Stimulated activated CD8-positive, alpha-beta memory T cell treated with anti-CD3 and anti-CD28 coated beads, Interleukin-2, amount 100 ng/mL, for 1 hour (primary cell): ENCODE data around the gene GLIS1.

ENCODE experiments used
- DNase-seq, 2 donors: peaks; one replicate each; pipeline ENCODE4 v3.0.0-alpha.2; 2020; ENCODE audit warnings: low read depth in 2 of 2

The GLIS1 gene

DNA sequence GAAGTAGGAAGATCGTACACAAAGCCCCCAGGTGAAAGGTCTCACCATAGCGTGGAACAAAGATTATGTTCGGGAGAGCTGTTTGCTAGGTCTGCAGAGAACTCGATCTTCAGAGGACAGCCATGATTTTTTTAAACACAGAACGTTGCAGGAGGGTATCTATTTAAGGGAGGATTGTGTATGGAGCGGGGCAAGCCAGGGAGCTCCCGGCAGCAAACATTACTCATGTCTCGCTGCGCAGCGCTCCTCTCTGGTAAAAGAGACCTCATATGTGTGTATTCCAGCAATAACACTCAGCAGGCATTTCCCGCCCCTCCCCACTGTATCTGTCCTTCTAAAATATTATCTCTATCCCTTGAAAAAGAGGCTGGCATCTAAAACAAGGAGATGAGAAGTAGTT lies 2.7 kb downstream of the GLIS1 start:
- DNase-seq: no peak

DNA sequence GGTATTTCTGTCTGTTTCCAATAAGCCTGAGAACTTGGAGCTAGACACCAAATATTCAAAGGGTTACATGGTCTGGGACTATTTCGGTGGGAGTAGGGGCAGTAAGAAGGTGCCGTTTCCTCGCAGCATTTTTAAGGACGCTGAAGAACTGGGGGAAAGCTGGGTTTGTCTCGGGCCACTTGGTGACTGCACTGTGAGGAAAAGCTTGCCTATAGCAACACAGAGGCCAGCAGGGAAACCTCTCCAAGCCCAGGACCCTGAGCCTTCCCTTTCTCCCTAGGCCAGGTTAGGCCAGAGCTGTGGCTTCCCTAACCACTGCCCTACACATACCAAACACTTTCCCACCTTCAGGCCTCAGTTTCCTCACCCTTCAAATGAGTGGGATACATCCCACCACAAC lies 3.3 kb downstream of the GLIS1 start:
- no peak for DNase-seq

DNA sequence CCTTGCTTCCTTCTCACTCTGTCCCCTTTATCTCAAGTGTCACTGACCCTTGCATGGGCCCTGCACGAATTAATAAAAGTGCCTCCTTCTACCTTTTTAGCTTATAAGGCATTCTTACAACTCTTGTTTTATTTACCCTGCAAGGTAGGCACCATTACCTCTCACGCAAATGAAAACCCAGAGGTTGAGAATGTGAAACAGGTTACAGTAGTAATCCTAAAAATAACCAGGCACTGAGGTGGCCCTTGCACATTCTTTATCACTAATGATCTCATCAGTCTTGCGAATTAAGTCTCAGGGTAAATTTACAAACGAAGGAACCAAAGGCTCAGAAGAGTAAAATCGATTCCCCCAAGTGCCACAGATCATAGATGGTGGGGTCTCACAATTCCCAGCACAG lies 3.7 kb downstream of the GLIS1 start:
- no peak for DNase-seq

DNA sequence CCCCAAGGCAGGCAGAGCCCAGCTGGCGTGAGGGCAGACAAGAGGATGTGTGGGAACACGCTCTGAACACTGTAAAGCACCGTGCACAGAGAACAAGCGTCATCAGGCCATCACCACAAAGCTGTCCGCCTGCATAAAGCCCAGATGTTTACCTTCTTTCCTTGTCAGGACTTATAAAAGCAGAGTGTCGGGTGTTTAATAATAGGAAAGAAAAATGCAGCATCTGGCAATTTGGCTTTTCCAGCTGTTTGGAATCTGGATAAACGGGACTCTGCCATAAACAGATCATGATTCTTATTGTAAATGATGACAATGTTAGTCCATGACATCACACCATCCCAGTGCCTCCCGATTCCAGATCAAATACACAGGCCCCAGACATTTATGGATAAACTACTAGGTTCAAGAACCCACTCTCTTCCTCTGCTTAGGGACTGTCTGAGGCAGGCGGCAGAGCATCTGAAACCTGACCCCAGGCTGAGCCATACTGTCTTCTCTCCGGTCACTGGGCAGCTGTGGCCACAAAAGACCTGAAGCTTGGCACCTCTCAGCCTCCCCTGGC lies 4.2 kb downstream of the GLIS1 start:
- no peak for DNase-seq

DNA sequence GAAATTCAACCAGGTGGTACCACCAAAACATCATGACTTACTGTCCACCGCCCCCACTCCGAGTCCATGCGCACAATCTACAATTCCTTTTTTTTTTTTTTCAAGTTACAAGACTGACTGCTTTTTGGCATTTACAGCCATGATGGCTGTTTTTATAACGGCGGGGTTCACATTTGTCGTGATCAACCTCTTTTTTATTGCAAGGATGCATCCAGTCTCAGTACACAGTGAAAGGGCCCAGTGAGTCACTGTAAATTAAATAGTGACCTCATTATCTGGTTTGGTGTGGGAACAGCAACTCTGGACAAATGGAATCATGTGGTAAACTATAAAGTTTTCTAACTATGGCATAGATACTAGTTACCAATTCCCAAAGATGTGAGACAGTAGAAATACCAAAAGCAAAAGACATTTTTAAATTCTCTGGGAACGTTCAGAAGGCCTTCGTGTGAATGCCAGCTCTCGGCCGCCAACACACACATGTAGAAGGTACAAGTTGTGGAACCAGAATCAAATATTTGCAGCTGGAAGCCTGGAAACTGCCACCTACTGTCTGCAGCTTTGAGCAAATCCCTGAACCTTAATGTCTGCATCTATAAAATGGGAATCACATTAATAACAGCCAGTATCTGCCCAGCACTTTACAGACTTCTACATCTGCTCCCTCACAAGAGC lies 4.9 kb downstream of the GLIS1 start:
- no peak for DNase-seq

DNA sequence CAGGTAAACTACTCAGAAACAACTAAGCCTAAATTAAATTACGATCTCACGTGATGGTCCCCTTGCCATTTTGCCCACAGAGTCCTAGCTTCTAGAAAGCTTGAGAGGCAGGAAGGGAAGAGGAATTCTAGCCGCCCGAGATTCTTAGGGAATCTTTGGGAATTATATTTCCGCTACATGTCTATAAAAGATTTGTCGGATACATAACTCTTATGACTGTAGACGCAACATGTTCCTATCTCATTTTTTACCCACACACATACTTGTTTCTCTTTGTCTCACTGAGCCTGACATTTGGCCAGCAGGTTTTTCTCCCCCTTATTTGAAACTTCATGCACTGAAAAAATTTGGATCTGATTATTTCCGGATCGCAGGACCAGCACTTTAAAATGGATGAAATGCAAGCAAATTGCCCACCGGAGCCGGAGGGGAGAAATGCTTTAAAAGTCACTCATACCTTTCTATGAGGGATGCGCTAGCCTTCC lies 5.5 kb downstream of the GLIS1 start:
- DNase-seq: no peak

DNA sequence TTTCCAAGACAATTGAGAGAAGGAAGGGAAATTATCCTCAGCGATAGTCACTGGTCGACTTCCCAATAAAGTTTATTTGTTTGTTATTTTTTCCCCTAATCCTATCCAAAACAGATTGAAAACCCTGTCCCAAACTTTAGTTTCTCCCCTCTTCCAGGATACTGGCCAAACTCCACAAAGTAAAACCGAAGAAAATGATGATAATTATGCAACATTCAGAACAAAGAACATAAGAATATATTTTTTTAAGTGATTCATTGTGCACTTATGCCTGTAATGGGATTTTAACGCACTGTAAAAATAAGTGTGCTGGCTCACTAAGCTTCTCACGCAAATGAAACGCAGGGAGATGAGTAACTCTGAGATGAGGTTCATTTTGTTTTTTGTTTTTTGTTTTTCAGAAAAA lies 6.0 kb downstream of the GLIS1 start:
- no peak for DNase-seq

DNA sequence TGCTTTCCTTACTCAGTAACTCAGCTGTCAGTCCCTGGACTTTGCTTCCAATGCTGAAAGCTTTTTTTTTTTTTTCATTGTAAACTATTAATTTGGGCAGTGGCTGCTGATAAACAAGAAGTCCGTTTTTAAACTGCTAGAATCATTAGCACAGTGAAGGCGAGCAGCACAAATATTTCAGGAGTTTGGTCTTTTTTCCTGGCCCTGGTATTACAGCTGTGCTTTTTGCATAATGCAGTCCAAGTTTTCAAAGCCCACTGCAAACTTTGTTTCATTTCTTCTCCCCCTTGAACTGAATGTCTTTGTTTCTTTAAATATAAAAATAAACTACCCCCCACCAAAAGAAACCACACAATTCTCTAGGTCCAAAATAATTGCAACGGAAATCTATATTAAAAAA lies 6.6 kb downstream of the GLIS1 start:
- no peak for DNase-seq

DNA sequence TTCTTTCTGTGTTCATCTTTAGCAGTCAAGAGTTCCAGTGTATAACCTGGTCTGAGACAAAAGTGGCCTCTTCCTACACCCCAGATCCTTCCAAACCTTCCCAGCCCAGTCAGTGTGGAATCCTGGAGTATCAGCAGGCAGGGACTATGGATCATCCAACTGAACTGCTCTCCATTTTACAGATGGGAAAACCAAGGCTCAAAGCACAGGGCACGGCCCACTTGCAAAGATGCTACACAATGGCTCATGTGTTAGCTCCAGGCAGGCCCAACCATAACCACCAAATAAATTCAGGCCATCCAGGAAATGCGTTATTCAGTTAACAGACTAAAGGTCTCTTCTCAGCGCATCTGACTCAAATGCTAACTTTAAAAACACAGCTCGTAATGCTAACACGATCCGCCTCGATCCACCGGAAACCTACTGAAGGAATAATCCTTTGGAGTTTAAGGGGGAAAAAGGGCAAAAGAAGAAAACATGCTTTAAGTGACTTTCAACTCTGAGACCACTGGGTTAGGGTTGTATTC lies 7.1 kb downstream of the GLIS1 start:
- DNase-seq: no peak

DNA sequence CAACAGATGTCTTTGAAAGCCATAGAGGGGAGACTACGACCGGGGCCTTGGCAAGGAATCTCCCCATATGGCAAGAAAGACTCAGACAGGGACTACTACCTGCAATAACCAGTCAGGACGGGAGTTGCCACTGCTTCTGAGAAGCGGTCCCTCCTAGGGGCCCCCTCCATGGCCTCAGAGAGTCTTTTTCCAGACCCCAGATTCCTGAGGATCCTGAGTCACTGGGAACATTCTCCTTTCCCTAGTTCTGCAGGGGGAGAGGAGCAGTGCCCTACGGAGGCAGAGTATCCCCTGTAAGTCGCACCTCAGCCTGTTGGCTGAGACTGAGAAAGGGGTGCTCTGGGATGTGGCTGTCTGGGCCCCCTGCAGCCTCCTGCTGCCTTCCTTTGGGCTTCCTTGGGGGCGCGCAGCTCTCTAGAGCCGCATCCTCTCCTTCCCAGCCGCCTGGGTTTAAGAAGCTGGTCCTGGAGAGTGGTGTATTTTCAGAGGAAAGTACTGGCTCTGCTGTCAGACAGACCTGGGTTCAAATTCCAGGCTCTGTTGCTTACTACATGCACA lies 7.8 kb downstream of the GLIS1 start:
- no peak for DNase-seq

GRCh38 chr1:53730224-53730865 lies 8.6 kb downstream of the GLIS1 start:
- no peak for DNase-seq

- no peak for DNase-seq
Measured at GRCh38 chr1:53729456-53730223, 9.3 kb downstream of the GLIS1 start.

GRCh38 chr1:53728702-53729455 lies 10.1 kb downstream of the GLIS1 start:
- DNase-seq: no peak

- DNase-seq: no peak
Measured at GRCh38 chr1:53728196-53728595, 10.8 kb downstream of the GLIS1 start.

GRCh38 chr1:53727461-53728092 lies 11.4 kb downstream of the GLIS1 start:
- DNase-seq: no peak

- DNase-seq: no peak
Measured at GRCh38 chr1:53726009-53726600, 12.9 kb downstream of the GLIS1 start.

DNA sequence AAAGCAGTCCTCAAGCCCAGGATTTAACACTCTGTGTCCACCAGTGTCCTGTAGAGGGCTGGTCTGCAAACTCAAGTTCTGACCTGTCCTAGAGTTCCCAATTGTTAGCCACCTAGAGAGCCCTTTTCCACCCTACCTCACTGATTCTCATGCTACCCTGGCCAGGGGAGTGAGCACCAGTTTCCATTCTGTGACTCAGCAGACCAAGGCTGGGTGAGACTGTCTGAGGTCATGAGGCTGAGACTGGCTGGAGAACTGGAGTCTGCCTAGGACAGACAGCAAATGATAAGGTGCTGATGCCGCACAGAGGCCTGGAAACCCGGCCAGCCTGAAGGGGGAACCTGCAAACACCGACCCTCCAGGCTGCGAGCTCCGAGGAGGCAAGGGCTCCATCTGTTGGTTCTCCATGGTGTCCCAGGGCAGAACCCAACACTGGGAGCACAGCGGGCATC lies 13.7 kb downstream of the GLIS1 start:
- DNase-seq: no peak

GRCh38 chr1:53722025-53722424 lies 16.9 kb downstream of the GLIS1 start:
- no peak for DNase-seq

GRCh38 chr1:53721088-53721487 lies 17.9 kb downstream of the GLIS1 start:
- DNase-seq: no peak

DNA sequence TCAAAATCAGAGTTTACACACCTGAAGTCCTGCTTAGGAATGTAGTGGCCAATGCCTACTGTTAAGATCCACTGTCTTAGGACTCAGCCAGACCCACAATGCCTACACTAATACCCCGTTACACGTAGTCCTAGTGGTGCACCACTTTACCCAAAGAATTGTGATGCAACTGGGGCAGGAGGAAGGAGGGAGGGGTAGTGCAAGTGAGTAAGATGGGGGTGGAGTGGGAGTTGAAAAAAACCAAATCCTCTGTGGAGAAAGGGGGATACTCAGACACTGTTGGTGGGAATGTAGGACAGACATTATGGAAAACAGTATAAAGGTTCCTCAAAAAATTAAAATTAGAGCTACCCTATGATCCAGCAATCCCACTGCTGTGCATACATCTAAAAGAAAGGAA lies 19.5 kb downstream of the GLIS1 start:
- DNase-seq: no peak
